MM.1S (cell line): ENCODE data around the gene MEGF11.

Experiments used
- DNase-seq: peaks from one replicate; pipeline ENCODE4 v3.0.0-alpha.2; 2015
- H2AFZ ChIP-seq: fragments of 300-600 bp; sonication (generic); 2 replicates; pipeline ENCODE4 v1.6.0; 2016; ENCODE audit warnings: antibody characterized with exemption, low read length
- H3F3A ChIP-seq: fragments of 300-600 bp; sonication (generic); 2 replicates; pipeline ENCODE4 v1.6.1; 2016; ENCODE audit warnings: mild to moderate bottlenecking, antibody characterized with exemption, low read length, moderate library complexity, mixed read lengths; ENCODE audit not compliant: insufficient read depth
- H3K27ac ChIP-seq: fragments of 300-600 bp; sonication (generic); 2 replicates; pipeline ENCODE4 v1.5.1; 2016; ENCODE audit warnings: mild to moderate bottlenecking, low read length
- H3K27me3 ChIP-seq: fragments of 300-600 bp; sonication (generic); replicated peaks from 2 replicates; pipeline ENCODE4 v1.6.0; 2016; ENCODE audit warnings: low read length; ENCODE audit not compliant: insufficient read depth
- H3K36me3 ChIP-seq: fragments of 300-600 bp; sonication (generic); replicated peaks from 2 replicates; pipeline ENCODE4 v1.6.1; 2016; ENCODE audit warnings: mild to moderate bottlenecking, low read length, mixed read lengths; ENCODE audit not compliant: insufficient read depth
- H3K4me1 ChIP-seq: fragments of 300-600 bp; sonication (generic); 2 replicates; pipeline ENCODE4 v1.6.1; 2016; ENCODE audit warnings: low read length, mixed read lengths
- H3K4me2 ChIP-seq: fragments of 300-600 bp; sonication (generic); 2 replicates; pipeline ENCODE4 v1.6.0; 2016; ENCODE audit warnings: low read depth, low read length
- H3K4me3 ChIP-seq: fragments of 300-600 bp; sonication (generic); 2 replicates; pipeline ENCODE4 v1.5.1; 2016; ENCODE audit warnings: low read length, mixed read lengths
- H3K79me2 ChIP-seq: fragments of 300-600 bp; sonication (generic); 2 replicates; pipeline ENCODE4 v1.6.1; 2016; ENCODE audit warnings: mixed run types, low read length, mixed read lengths
- H3K9ac ChIP-seq: fragments of 300-600 bp; sonication (generic); 2 replicates; pipeline ENCODE4 v1.6.1; 2016; ENCODE audit warnings: low read length, mixed read lengths
- H3K9me2 ChIP-seq: fragments of 300-600 bp; sonication (generic); replicated peaks from 2 replicates; pipeline ENCODE4 v1.6.1; 2016; ENCODE audit warnings: mild to moderate bottlenecking, low read length, mixed read lengths; ENCODE audit not compliant: insufficient read depth
- H3K9me3 ChIP-seq: fragments of 300-600 bp; sonication (generic); replicated peaks from 2 replicates; pipeline ENCODE4 v1.6.1; 2016; ENCODE audit warnings: mild to moderate bottlenecking, low read length, mixed read lengths; ENCODE audit not compliant: insufficient read depth
- H4K20me1 ChIP-seq: fragments of 300-600 bp; sonication (generic); 2 replicates; pipeline ENCODE4 v1.6.1; 2016; ENCODE audit warnings: mild to moderate bottlenecking, low read length, moderate library complexity, mixed read lengths; ENCODE audit not compliant: insufficient read depth
- EZH2 ChIP-seq: fragments of 300-600 bp; sonication (generic); optimal IDR thresholded peaks from 2 replicates; pipeline ENCODE3; 2017; ENCODE audit warnings: low read depth, mild to moderate bottlenecking, antibody characterized with exemption, low read length, mixed read lengths
- EZH2phosphoT487 ChIP-seq: fragments of 300-600 bp; sonication (generic); IDR thresholded peaks from 2 replicates; pipeline ENCODE4 v1.6.1; 2018; ENCODE audit warnings: antibody characterized with exemption, low read length
- TF ChIP-seq, protein P1 (sequence below): fragments of 300-600 bp; sonication (generic); IDR thresholded peaks from 2 replicates; pipeline ENCODE4 v1.5.1; 2016; ENCODE audit warnings: antibody characterized with exemption, low read length, mixed read lengths

Gene MEGF11

DNA sequence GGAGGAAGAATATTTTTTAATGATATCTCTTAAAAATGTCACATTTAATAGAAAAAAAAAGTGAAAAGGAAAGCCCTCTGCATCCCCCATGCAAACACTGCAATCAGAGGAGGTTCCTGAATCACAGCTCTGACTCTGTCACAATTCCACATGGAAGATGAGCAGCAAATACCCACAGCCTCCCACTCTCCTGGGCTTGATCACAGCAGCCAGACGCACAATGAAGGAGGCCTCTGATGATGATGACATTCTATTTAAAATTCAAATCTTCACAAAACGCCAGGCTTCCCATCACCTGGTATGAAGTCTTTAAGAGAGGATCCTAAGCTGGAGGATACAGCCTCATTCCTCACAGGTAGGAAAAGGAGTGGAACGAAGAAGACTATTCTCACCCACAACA, 30.7 kb upstream of the MEGF11 start:
- Histone ChIP-seq H3K4me1 (no peaks in the 10 kb centered on the region), H2AFZ (no peak overlapping the region), H3K36me3 (no peaks in the 10 kb centered on the region), H3K79me2 (no peaks in the 10 kb centered on the region), H3K4me2 (no peak overlapping the region), H3K9me2 (no peaks in the 10 kb centered on the region), H3K27me3 (no peaks in the 10 kb centered on the region), H4K20me1 (no peaks in the 10 kb centered on the region), H3K27ac (no peak overlapping the region), H3K9me3 (no peaks in the 10 kb centered on the region), H3F3A (no peaks in the 10 kb centered on the region), H3K4me3 (no peak overlapping the region), H3K9ac (no peak overlapping the region)
- no peak for DNase-seq
- TF ChIP-seq EZH2: no peak

DNA sequence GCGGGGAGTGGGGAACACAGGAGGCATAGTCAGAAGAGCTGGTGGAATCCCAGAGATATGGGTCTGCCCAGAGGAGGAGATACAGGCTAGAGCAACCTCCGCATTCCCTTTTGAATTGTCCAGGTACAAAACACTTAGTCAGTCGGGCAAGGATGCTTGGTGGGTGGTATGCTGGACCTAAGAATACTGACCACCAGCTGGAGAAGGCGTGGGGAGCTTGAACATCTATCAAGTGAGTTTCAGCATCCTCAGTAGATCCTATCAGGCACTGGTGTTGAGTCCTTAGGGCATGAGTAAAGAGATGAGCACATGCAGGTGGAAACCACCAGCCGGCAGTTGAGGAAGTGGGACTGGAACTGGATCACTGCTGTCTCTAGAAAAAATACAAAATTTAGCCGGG, 25.1 kb upstream of the MEGF11 start:
- Histone ChIP-seq H3K9me3 (no peaks in the 10 kb centered on the region), H3K36me3 (no peaks in the 10 kb centered on the region), H3K4me1 (no peaks in the 10 kb centered on the region), H3F3A (no peaks in the 10 kb centered on the region), H3K4me2 (no peak overlapping the region), H3K9ac (no peak overlapping the region), H4K20me1 (no peaks in the 10 kb centered on the region), H2AFZ (no peak overlapping the region), H3K4me3 (no peak overlapping the region), H3K9me2 (no peaks in the 10 kb centered on the region), H3K79me2 (no peaks in the 10 kb centered on the region), H3K27me3 (no peaks in the 10 kb centered on the region), H3K27ac (no peak overlapping the region)
- no peak for TF ChIP-seq EZH2phosphoT487
- TF ChIP-seq EZH2: no peak
- TF ChIP-seq, protein P1, sequence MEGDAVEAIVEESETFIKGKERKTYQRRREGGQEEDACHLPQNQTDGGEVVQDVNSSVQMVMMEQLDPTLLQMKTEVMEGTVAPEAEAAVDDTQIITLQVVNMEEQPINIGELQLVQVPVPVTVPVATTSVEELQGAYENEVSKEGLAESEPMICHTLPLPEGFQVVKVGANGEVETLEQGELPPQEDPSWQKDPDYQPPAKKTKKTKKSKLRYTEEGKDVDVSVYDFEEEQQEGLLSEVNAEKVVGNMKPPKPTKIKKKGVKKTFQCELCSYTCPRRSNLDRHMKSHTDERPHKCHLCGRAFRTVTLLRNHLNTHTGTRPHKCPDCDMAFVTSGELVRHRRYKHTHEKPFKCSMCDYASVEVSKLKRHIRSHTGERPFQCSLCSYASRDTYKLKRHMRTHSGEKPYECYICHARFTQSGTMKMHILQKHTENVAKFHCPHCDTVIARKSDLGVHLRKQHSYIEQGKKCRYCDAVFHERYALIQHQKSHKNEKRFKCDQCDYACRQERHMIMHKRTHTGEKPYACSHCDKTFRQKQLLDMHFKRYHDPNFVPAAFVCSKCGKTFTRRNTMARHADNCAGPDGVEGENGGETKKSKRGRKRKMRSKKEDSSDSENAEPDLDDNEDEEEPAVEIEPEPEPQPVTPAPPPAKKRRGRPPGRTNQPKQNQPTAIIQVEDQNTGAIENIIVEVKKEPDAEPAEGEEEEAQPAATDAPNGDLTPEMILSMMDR: no peak
- DNase-seq: no peak

DNA sequence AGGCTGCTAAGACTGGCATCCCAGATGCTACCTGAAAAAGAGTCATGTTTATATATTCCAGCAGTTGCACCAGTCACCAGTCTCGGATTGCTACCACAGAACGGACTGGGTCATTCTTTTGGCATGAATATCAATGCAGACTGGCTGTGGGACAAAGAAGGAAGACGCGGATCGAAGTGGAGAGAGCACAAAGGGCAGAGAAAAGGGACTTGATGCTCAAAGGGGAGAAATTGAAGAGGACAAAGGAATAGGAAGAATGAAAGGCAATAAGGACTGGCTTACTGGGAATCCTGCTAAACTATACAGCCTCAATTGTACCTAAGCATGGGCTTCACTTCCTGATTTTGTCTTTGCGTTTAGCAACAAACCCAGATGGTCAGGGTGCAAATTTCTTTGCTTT, 24.5 kb upstream of the MEGF11 start:
- H3K9me2 ChIP-seq: no peaks in the 10 kb centered on the region
- H3K36me3 ChIP-seq: no peaks in the 10 kb centered on the region
- H3K79me2 ChIP-seq: no peaks in the 10 kb centered on the region
- no peak overlapping the region for H3K27ac ChIP-seq
- H4K20me1 ChIP-seq: no peaks in the 10 kb centered on the region
- DNase-seq: no peak
- H3K4me2 ChIP-seq: no peak overlapping the region
- peaks cover 4% of the 10 kb centered on the region; the same call in 1 of the 2 replicates for H3K4me1 ChIP-seq
- no peak overlapping the region for H3K4me3 ChIP-seq
- no peaks in the 10 kb centered on the region for H3K9me3 ChIP-seq
- no peak for TF ChIP-seq EZH2
- TF ChIP-seq, protein P1: no peak
- TF ChIP-seq EZH2phosphoT487: no peak
- H3F3A ChIP-seq: no peaks in the 10 kb centered on the region
- no peak overlapping the region for H3K9ac ChIP-seq
- no peak overlapping the region for H2AFZ ChIP-seq
- H3K27me3 ChIP-seq: no peaks in the 10 kb centered on the region

DNA sequence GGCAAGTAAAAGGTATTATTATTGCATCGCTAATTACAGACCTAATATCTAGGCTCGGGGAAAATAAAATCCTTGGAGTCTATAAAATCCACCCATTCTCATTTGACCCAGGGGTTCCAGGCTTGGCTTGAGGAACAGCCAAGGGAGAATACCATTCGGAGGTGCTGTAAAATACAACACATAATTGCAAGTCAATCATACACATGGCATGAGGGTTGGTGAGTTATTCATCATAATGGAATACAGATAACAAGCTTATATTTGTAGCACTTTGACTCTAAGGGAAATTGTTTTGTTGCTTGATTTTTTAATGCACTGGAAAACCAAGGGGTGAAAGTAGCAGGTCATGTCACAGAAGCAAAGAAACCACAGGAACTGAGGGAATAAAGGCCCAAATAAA, 23.0 kb upstream of the MEGF11 start:
- Histone ChIP-seq H2AFZ (no peak overlapping the region), H3K9ac (no peak overlapping the region), H3K9me3 (no peaks in the 10 kb centered on the region), H4K20me1 (no peaks in the 10 kb centered on the region), H3K79me2 (no peaks in the 10 kb centered on the region), H3K4me1 (peaks cover 4% of the 10 kb centered on the region; the same call in 1 of the 2 replicates), H3K4me3 (no peak overlapping the region), H3F3A (no peaks in the 10 kb centered on the region), H3K27me3 (no peaks in the 10 kb centered on the region), H3K27ac (no peak overlapping the region), H3K4me2 (no peak overlapping the region), H3K9me2 (no peaks in the 10 kb centered on the region), H3K36me3 (no peaks in the 10 kb centered on the region)
- no peak for DNase-seq
- TF ChIP-seq EZH2phosphoT487 (no peak), EZH2 (no peak)
- TF ChIP-seq, protein P1: no peak
